HG03025 (cell line): ENCODE data around the gene CDS2.

Experiments used
- ATAC-seq: cut with Tn5 transposase; IDR thresholded peaks from one replicate; pipeline ENCODE4 v1.9.1; 2021; ENCODE audit warnings: mild to moderate bottlenecking, moderate library complexity; ENCODE audit not compliant: unreplicated experiment, low FRiP score

CDS2 gene

DNA sequence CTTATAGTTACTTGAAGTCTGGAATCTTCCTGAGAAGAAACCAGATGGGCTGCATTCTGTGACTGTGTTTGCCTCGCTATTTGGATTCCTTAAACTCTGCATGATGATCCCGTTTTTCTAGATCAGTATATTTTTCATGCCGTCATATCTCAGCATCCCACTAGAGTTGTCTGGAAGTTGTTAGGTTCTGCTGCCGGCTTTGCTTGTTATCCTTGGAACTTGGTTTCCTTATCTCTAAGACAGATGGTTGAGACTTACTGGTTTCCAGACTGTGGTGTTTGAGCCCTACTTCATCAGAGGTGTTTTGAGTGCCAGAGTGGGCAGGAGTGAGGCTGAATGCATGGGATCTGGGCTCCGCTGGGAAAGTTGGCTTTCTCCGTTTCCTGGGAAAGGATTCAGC lies 50.3 kb downstream of the CDS2 start:
- ATAC-seq: no peak

DNA sequence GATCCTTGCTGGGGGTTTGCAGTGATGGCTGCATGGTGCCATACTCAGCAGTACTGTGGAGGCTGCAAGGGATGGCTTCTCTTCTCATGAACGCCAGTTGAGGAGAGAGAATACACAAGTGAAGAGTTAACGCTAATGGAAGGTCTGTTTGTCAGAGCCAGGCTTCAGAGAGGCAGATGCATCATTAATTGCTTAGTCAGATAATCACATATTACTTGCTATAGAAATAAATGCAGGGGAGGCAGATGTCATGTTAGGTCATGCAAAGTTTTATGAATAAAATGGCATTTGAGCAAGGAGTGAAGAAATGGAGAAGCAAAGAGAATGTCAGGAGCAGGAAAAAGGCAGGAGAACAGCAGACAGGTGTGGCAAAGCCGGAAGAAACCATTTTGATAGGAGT lies 51.2 kb downstream of the CDS2 start:
- no peak for ATAC-seq

DNA sequence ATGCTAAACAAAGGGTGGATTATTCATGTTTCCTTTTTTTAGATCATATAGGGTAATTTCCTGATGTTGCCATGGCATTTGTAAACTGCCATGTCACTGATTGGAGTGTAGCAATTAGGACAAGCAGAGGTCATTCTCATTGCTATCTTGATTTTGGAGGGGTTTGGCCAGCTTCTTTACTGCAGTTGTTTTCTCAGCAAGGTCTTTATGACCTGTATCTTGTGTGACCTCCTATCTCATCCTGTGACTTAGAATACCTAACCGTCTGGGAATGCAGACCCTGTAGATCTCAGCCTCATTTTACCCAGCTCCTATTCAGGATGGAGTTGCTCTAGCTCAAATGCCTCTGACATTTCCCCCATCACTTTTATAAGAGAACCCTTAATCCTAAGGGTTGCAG lies 53.6 kb downstream of the CDS2 start:
- no peak for ATAC-seq

DNA sequence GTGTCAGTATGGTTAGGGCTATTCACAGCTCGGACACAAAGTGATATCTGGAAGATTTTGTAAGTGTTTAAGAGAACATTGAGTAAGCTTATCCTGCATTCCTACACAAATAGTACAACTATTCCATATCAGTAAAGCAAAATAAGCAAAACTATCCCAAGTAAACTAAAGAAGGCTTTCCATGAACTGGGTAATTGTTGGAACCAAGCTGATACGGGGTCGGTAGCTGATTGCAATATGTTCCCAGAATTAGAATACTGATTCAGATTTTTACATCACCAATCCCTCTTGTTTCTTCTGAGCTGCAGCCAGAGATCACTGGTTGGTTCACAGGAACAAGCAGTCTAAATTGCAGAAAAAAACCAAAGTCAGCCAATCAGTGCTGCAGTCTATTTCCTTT lies 54.1 kb downstream of the CDS2 start:
- no peak for ATAC-seq

DNA sequence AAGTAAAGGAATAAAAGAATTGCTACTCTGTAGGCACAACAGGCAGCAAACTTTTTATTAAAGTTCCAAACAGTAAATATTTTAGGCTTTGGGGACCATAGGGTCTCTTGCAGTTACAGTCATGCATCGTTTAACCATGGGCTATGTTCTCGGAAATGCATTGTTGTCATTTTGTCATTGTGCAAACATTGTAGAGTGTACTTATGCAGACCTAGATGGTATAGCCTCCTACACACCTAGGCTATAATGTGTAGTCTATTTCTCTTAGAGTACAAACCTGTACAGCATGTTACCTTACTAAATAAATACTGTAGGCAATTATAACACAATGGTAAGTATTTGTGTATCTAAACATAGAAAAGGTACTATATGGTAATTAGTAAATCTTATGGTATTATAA lies 54.7 kb downstream of the CDS2 start:
- no peak for ATAC-seq

DNA sequence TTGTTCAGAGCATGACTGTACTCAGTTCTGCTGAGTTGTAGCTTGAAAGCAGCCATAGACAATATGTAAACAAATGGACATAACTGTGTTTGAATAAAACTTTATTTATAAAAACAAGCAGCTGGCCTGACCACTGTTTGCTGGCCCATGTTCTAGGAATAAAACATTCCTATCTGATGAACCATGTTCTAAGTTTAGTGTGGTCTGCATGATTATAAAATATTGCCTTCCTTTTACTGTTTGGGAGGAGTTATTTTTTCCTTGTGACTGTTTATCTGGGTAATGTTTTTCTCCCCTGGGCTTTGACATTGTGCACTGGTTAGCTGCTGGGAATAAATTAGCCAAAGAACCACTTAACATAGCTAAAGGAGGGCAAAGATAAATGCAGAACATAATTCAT lies 55.1 kb downstream of the CDS2 start:
- no peak for ATAC-seq

DNA sequence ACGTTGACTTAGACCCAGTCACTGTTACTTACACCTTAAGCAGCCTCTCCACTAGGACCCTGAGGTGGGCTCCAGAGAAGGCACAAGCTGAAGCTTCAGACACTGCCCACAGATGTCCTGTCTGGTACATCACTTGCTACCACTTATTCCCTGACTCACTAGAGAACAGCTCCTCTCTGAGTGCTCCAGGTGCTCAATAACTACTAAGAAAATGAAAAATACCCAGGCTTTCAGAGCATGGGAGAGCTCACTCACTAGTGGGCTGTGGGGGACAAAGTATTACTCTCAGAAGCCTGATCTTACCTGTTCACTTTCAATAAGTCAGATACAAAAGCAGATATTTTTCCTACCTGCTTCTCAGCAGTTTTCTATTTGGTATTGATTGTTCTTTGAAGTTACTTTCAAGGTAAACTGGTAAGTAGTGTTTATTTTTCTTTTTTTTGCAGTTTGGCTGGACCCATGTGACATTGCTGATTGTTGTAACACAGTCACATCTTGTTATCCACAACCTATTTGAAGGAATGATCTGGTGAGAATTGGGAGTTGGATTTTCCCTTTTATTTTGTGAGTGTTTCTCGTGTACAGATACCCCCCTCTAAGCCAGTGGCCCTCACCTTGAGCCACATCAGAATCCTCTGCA lies 55.9 kb downstream of the CDS2 start:
- no peak for ATAC-seq

DNA sequence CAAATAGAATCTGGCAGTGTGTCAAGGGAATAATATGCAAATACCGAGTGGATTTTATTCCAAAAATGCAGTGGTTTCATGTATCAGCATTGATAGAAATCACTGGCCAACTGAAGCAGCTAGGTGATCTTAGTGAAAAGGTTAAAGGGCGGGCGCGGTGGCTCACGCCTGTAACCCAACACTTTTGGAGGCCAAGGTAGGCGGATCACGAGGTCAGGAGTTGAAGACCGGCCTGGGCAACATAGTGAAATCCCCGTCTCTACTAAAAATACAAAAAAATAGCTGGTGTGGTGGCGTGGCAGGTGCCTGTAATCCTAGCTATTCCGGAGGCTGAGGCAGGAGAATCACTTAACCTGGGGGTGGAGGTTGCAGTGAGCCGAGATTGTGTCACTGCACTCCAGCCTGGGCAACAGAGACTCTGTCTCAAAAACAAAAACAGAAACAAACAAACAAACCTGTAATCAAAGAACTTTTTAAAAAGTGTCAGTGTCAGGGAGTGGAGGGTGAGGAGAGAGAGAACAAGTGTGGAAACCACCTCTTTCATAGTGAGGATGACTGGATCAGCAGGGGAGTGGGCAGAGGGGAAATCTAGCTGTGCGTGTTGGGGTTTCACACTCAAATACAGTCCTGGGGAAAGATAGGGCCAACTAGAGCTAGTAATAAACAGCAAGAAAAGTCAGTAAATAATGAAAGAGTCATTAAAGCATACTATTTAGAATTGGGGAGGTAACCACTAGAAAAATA lies 57.1 kb downstream of the CDS2 start:
- ATAC-seq: no peak

DNA sequence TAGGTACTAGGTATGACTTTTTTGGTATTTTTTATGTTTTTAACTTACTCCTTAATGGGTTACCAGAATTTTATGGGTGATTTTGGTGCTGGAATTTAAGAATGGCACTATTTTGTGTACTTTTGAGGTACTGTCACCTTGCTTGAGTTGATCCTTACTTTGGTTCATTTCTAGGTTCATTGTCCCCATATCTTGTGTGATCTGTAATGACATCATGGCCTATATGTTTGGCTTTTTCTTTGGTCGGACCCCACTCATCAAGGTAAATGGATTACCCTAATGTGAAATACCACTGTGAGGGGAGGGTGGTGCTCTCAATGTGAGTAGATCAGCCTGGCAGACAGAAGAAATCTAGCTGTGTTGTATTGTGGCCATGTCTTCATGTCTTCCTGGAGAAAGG lies 57.9 kb downstream of the CDS2 start:
- no peak for ATAC-seq

DNA sequence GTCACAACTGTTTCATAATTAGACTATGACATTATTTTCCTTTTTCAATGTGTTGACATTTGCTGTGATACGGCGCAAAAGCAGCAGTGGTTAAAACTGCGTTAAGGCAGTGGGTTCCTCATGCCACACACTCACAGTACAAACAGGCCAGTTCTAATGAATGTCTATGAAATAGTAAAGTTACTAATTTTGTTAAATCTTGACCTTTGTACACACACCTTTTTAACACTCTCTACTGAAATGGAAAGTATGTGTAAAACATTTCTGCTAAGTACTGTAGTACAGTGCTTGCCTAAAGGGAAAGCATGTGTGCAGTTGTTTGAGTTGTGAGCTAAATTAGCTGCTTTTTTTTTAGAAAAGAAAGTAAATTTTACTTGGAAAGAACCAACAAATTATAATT lies 60.3 kb downstream of the CDS2 start:
- ATAC-seq: no peak

DNA sequence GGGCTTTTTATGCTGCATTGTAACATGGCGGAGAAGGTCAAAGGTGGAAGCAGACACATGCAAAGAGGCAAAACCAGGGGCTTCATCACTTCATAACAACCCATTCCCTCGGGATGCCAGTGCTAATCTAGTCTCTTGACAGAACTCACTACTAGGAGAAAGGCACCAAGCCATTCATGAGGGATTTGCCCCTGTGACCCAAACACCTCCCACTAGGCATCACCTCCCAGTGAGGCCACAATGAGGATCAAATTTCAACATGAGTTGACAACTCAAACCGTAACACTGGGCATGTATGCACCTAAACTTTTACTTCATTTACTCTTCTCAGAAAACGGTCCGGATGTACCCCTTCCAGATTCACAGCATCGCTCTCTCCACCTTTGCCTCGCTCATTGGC lies 61.9 kb downstream of the CDS2 start:
- ATAC-seq: no peak

DNA sequence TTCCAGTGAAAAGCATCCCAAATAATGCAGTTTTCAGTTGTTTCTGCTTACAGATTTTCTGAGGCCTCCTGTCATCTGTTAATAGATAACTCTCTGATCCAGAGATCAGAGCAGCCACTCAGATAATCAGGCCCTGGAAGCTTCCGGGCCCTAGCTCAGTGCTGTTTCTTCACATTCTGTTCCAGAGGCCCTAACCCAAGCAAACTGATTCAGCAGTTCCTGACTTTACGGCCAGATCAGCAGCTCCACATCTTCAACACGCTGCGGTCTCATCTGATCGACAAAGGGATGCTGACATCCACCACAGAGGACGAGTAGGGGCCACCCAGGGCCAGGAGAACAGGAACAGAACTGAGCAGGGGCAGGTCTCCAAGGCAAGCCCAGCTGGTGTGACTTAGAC lies 63.1 kb downstream of the CDS2 start:
- ATAC-seq: no peak

DNA sequence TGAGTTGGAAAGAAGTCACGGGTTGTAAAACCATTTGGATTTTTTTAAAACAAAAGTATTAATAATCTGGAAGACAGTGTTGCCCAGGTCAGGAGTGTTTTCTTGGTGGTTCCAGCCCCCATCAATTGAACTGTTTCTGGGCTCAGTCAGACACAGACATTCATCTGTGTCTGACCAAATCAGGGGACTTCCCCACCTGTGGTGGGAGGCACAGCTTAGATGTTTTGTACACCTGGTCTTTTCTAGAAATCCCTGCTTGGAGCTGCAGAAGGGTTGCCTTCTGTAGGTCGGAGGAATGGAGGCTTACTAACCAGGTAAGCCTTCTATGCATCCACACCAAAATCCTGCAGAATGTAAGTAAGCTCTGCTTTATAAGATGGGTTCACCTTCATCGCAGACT lies 63.6 kb downstream of the CDS2 start:
- ATAC-seq: no peak

DNA sequence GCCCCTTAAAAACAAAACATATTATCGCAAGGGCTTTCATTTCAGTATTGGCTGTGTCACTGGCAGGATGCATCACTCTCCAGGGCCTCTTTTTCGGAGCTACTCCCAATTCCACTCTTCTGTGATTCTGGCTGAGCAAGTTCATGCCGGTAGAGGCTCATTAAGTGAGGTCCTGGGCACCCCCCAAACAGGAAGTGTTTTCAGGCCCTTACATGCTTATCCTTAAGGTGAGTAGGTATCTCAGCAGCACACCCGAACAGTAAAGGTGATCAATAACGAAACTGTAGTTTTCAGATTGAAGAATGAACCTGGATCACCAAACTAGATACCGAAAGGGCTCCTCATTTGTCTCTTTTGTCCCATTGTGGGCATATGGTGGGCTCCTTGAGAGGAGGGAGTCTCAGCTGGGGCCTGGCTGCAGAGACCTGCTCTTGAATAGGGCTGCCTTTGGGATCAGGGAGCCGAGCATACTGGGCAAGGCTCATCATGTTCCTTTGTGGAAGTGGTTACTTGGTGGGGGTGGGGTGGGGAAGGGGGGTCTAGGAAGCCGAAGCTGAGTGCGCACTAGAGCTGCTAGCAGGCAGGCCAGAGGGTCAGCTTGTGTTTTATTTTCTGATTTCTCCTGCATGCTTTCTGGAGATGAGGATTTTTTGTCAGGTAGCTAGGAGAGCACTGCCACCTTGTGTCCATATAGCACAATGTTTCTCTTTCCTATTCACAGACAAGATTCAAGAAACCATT lies 65.2 kb downstream of the CDS2 start:
- no peak for ATAC-seq

DNA sequence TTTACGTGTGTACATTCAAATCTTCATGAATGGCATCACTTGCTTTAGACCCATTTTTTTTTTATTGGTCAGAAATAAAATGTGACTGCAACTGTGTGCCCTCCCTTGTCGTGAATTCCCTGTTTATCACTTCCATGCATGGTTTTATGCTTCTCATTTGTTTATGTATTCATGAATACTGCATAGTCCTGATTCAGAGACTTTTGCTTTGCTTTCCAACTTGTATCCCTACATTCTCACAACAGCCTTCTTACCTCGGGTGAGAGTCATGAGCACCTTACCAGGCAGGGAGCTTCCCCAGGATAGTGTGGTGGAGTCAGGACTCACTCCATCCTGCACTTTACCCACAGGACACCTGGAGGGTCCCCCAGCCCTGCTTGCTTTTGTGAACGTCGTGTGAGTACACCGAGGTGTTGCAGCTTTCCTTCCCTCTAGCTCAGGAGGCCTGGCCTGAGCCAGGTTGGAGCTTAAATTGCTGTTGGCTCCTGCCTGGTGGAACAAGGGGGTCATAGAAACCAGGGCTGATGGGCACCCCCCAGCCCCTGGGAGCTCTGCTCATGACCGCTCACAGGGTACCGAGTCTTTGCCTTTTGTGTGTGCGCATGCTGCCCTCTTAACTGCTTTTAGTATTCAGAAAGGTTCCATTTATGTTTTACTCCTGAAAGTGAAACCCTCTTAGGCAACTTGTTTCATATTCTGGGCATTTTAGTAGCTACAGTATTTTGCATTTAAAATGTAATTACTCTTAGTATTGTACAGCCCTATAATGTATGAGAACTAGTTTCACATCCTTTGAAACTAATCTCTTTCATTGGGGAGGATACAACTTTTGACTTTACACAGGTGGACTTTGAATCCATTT lies 66.0 kb downstream of the CDS2 start:
- no peak for ATAC-seq

DNA sequence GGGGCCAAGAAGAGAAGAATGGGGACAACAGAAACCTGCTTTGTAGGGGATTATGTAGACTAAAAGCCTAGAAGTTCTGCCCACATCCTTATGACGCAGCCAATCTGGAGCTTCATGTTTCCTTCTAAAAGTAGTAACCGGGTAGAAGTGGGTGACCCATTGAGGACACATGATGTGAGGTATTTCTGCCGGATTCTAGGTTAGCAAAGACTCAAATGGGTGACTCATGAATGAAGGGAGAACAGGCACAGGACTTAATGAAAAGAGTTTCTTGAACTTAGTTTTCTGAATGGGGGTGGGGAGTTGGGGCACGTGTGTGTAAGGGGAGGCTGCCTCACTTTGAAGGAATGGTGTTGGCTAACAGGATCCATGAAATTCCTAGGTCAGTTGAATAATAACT lies 68.8 kb downstream of the CDS2 start:
- no peak for ATAC-seq

DNA sequence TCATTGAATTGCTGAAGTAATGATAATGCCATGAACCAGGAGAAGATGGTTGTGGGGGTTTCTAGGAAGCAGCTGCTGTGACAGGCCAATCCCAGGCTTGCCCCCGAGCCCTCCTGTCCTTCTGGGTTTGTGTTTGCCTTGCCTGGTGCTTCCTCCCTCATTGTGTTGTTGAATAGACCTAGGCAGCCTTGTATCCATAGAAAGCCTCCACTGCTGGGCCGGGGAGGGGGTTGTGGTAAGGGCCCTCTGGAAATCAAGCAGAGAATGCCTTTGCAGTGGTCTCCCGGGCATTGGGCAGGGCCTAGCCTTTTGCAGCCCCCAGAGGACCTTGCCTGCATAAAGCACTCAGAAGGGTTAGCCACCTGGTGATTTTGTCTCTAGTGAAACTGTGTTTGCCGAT lies 69.3 kb downstream of the CDS2 start:
- no peak for ATAC-seq

DNA sequence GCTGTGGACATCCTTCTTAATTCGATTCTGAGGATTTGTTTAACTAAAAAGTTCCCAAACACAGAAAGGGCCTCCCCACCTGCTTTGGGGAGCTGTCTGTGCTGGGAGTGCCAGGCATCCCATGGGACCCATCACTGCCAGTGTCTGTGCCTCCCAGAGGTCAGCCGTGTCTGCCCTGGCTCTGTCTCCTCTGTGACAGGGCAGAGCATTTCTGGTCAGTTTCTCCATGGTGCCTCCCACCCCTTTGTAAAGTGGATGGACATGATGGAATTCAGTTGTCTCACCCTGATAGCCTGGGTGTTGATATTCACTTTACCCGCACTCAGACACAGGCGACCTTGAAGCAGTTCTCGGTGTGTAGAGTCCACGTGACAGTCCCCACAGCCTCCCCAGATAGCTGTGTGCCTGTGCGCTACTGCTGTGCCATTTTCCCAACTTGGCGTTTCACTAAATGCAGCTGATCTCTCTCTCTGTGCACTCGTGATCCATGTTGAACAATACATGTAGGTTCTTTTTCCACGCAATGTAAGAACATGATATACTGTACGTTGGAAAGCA lies 70.5 kb downstream of the CDS2 start:
- ATAC-seq: no peak

DNA sequence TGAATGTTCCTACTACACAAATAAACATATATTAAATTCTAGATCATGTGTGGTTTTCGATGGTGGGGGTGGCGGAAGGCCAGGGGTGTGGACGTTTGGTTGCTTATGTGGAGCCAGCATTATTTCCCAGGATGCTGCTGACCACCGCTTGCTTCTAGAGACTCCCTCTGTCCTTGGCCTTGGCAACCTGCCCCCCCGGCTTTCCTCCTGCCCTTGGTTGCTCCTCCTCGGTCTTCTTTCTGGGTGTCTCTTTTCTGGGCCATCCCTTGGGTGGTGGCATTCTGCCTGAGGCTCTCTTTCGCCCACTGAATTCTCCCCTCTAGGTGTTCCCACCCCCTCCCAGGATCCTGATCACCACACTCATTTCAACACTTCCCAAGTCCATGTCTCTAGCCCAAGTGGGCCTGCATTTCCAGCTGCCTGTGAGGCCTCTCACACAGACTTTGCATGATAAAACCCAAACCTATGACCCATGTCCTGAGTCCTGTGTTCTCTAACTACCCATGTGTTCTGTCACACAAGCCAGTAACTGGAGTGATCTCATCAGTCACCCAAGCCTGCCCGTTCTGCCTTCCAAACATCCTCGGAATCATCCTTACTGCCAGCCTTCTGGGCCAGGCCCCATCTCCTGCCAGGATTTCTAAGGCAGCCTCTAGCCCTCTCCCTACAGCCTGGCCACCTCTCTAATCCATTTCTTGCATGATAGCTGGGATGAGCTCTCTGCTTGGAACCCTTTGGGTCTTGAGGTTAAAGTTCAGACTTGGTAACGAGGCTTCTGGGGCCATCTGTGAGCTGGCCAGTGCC lies 71.2 kb downstream of the CDS2 start:
- ATAC-seq: no peak

DNA sequence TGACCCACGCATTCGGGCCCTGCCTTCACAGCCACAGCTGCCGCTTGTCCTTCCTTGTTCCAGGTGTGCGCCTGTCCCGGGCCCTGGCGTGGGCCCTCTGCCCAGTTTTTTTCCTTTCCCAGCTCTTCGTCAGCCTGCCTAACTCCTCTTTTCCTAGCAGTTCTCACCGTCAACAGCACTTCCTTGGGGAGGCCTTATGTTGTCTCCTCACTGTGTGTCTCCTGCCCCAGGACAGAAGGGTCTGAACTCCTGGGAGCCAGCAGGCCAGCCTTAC lies 71.8 kb downstream of the CDS2 start:
- ATAC-seq: no peak
